Measurements from ENCODE around the gene MCHR2. TPM values are rescaled to one million over a fixed set of nuclear protein-coding genes. Genes with fewer than 3 reads are reported as not detected.

Gene MCHR2
- polyA plus RNA-seq, 2 of the 4 experiments (the other 2 are of a cell fraction), result not detected

DNA sequence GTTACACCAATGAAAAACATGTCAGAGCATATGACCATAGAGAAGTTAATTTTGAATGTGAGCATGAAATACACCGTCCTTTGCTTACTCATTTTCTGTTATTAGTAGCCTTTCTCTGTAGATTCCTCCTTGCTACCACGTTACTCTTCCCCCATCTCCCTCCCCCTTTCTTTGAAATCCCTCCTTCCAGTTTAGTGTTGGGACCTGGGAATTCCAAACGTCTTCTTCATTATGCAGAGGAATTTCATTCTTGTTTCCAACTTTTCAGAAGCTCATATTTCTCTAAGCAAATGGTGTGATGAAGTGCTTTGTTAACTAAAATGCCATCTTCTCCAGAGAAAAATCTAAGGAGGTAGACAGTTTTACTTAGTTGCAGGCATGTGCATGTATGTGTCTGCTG, 122.4 kb downstream of the MCHR2 start:
- ChIA-PET POLR2A (no interaction called here), CTCF (no interaction called here)
- DNase-seq (ENCODE audit: low read depth in 1 of 2, low spot score in 1 of 2) (no peak), ATAC-seq (no peak), FAIRE-seq (no peak)
- no peak overlapping the region for H3K27ac ChIP-seq
- TF ChIP-seq KDM1A (IDR thresholded peaks at IDR 0.05; ENCODE audit: low read depth), result no peak
- TF ChIP-seq PHF8 (IDR thresholded peaks at IDR 0.05; ENCODE audit: borderline replicate concordance, low read depth), result no peak
- TF ChIP-seq ZC3H11A (IDR thresholded peaks at IDR 0.05), result no peak
- no peak for TF ChIP-seq KDM5A (IDR thresholded peaks at IDR 0.05)
- no peak for TF ChIP-seq CHD2 (IDR thresholded peaks at IDR 0.05; ENCODE audit: low read length, partially characterized antibody)
- H3K4me2 ChIP-seq, result no peak overlapping the region
- H3K4me1 ChIP-seq, result no peaks in the 10 kb centered on the region
- no peak overlapping the region for H3K4me3 ChIP-seq
- WGBS (ENCODE audit: missing lambda C conversion rate), result 6% methylated on average over 3 of the region's 3 CpGs
- no peaks in the 10 kb centered on the region for H3K9me3 ChIP-seq
